Naive thymus-derived CD4-positive, alpha-beta T cell (primary cell): ENCODE measurements around the gene PARVA. TPM values are rescaled to one million over a fixed set of nuclear protein-coding genes. Genes with fewer than 3 reads are reported as not detected.
"Not testable (repeated sequence)": the region's sequence is repeated elsewhere in the genome, so short reads cannot be mapped to it uniquely, and the experiment has no call there.

Source experiments
- ATAC-seq: fragments of 150-1000 bp; cut with Tn5 transposase; 2 replicates; pipeline ENCODE4 v1.10.0; 2021; ENCODE audit warnings: mild to moderate bottlenecking, moderate library complexity
- CTCF ChIA-PET: fragments of 350-600 bp; sonication (Branson Sonifier 250); formaldehyde crosslinking; loops from one replicate; lab custom pipeline; 2021; ENCODE audit warnings: antibody characterized with exemption; lab: Charles Lee
- POLR2A ChIA-PET: fragments of 350-600 bp; sonication (Branson Sonifier 250); formaldehyde crosslinking; loops from one replicate; lab custom pipeline; 2021; ENCODE audit warnings: antibody characterized with exemption, inconsistent platforms; lab: Charles Lee
- DNase-seq, 9 donors: peaks; one replicate each; pipeline versions ENCODE4 v3.0.0 to v3.0.0-alpha.2; 2020 to 2022; ENCODE audit warnings: mixed read lengths in 1 of 9
- H3K27ac ChIP-seq: one replicate; pipeline ENCODE4 v1.7.0; 2013; ENCODE audit warnings: mild to moderate bottlenecking, low read depth, low read length, moderate library complexity
- H3K27me3 ChIP-seq, 2 donors: one replicate each; pipeline ENCODE4 v1.7.0; 2013; ENCODE audit warnings: low read length in 2 of 2, mild to moderate bottlenecking in 2 of 2, moderate library complexity in 2 of 2; ENCODE audit not compliant: control insufficient read depth in 2 of 2, insufficient read depth in 2 of 2
- H3K36me3 ChIP-seq, 3 experiments: 1 replicate in 2 of 3; 2 replicates in 1 of 3; pipeline ENCODE4 v1.7.0; 2013; ENCODE audit warnings: low read length in 3 of 3, mild to moderate bottlenecking in 3 of 3, moderate library complexity in 1 of 3; ENCODE audit not compliant: insufficient read depth in 3 of 3, control insufficient read depth in 2 of 3
- H3K4me1 ChIP-seq, 2 donors: one replicate each; pipeline ENCODE4 v1.7.0; 2013; ENCODE audit warnings: low read length in 2 of 2, mild to moderate bottlenecking in 2 of 2, moderate library complexity in 1 of 2; ENCODE audit not compliant: control insufficient read depth in 2 of 2, insufficient read depth in 2 of 2
- H3K4me3 ChIP-seq: 2 replicates; pipeline ENCODE4 v1.7.0; 2013; ENCODE audit warnings: mild to moderate bottlenecking, low read length
- H3K9me3 ChIP-seq, 3 experiments: 1 replicate in 2 of 3; 2 replicates in 1 of 3; pipeline ENCODE4 v1.7.0; 2013; ENCODE audit warnings: low read length in 3 of 3; ENCODE audit not compliant: control insufficient read depth in 2 of 3
- H3K27ac Mint-ChIP-seq, 9 donors: one replicate each; pipeline ENCODE4 v1.8.0; 2020 to 2022; ENCODE audit warnings: mixed read lengths in 9 of 9, mild to moderate bottlenecking in 8 of 9, moderate library complexity in 5 of 9, inconsistent platforms in 2 of 9
- H3K27me3 Mint-ChIP-seq, 5 donors: one replicate each; pipeline ENCODE4 v1.8.0; 2021 to 2022; ENCODE audit warnings: mixed read lengths in 5 of 5, mild to moderate bottlenecking in 1 of 5
- H3K36me3 Mint-ChIP-seq, 5 donors: one replicate each; pipeline ENCODE4 v1.8.0; 2020 to 2022; ENCODE audit warnings: mixed read lengths in 5 of 5, mild to moderate bottlenecking in 3 of 5, inconsistent platforms in 1 of 5
- H3K4me1 Mint-ChIP-seq, 7 donors: one replicate each; pipeline ENCODE4 v1.8.0; 2020 to 2022; ENCODE audit warnings: mixed read lengths in 7 of 7, mild to moderate bottlenecking in 3 of 7, inconsistent platforms in 1 of 7
- H3K4me3 Mint-ChIP-seq, 10 donors: one replicate each; pipeline ENCODE4 v1.8.0; 2020 to 2022; ENCODE audit warnings: mild to moderate bottlenecking in 10 of 10, mixed read lengths in 10 of 10, moderate library complexity in 6 of 10, inconsistent platforms in 2 of 10
- H3K9me3 Mint-ChIP-seq, 11 donors: one replicate each; pipeline ENCODE4 v1.8.0; 2020 to 2022; ENCODE audit warnings: mixed read lengths in 11 of 11, mild to moderate bottlenecking in 4 of 11, inconsistent platforms in 1 of 11, moderate library complexity in 1 of 11
- intact Hi-C, 2 donors: fragments of 100-400 bp; cut with micrococcal nuclease; formaldehyde crosslinking; loops; one replicate each; pipeline ENCODE4 v1.15.1; 2023
- polyA plus RNA-seq, 2 donors: library from polyadenylated mRNA; unstranded; fragments of 300-500 nt; fragmentation: Illumina TruSeq; gene quantifications; one replicate each; pipeline ENCODE4 v1.2.3, GENCODE V29; 2021
- total RNA-seq, 6 experiments: library from RNA in 5 of 6; stranded (reverse) in 5 of 6; gene quantifications; 1 replicate in 5 of 6; 2 replicates in 1 of 6; pipeline ENCODE4 v1.2.3 and lab custom pipeline; 2021 to 2026

Gene PARVA
- total and polyA plus RNA-seq, 7 experiments from 2014 or later: 0.07 to 0.97 (median 0.69) TPM

DNA sequence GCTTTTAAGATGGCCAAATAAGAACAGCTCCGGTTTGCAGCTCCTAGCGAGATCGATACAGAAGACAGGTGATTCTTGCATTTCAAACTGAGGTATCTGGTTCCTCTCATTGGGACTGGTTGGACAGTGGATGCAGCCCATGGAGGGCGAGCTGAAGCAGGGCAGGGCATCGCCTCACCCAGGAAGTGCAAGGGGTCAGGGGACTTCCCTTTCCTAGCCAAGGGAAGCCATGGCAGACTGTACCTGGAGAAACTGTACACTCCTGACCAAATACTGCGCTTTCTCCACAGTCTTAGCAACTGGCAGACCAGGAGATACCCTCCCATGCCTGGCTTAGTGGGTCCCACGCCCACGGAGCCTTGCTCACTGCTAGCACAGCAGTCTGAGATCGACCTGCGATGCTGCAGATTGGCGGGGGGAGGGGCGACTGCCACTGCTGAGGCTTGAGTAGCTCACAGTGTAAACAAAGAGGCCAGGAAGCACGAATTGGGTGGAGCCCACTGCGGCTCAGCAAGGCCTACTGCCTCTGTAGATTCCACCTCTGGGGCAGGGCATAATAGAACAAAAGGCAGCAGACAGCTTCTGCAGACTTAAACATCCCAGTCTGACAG is 11.3 kb upstream of the PARVA start:
- H3K27ac Mint-ChIP-seq: peak overlapping the region; percentile 65 to 97 (median 89)
- peaks cover 0 to 38% (median 4%) of the 10 kb centered on the region in 5 donors for H3K27me3 Mint-ChIP-seq
- not testable (repeated sequence) for H3K9me3 ChIP-seq, H3K27me3 ChIP-seq, ATAC-seq, H3K36me3 ChIP-seq
- ChIA-PET CTCF (interaction anchor here (1.2 to 2.6 kb wide), 8 partner anchors 9 to 523 kb away, joined by 3 to 16 read pairs (median 6); no protein-coding TSS in a partner anchor), POLR2A (interaction anchor here (0.6 to 3.6 kb wide), 9 partner anchors 9 to 1422 kb away, joined by 3 to 37 read pairs (median 5); partner anchors contain the start of gene PARVA)
- peaks cover 9 to 28% (median 22%) of the 10 kb centered on the region in 5 donors for H3K36me3 Mint-ChIP-seq
- peak overlapping the region; percentile 40 for H3K27ac ChIP-seq
- peaks cover 40 to 41% of the 10 kb centered on the region in 2 donors for H3K4me1 ChIP-seq
- peaks cover 8 to 62% (median 42%) of the 10 kb centered on the region in 11 donors for H3K9me3 Mint-ChIP-seq
- H3K4me1 Mint-ChIP-seq: peaks cover 15 to 74% (median 64%) of the 10 kb centered on the region in 7 donors
- peak overlapping the region; percentile 38 for H3K4me3 ChIP-seq
- DNase-seq: peak in 8 of 9 donors; percentile 28 to 83 (median 76)
- intact Hi-C loops: loop anchor here in 1 of 2 donors (1.0 to 10.0 kb wide), 5 partner anchors 9 to 911 kb away; partner anchors contain the start of genes BMAL1 and USP47
- H3K4me3 Mint-ChIP-seq: peak overlapping the region; percentile 53 to 79 (median 70)

DNA sequence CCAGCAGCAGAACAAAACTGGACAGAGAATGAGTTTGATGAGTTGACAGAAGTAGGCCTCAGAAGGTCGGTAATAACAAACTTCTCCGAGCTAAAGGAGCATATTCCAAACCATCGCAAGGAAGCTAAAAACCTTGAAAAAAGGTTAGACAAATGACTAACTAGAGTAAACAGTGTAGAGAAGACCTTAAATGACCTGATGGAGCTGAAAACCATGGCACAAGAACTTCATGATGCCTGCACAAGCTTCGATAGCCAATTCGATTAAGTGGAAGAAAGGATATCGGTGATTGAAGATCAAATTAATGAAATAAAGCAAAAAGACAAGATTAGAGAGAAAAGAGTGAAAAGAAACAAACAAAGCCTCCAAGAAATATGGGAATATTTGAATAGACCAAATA is 10.3 kb upstream of the PARVA start:
- H3K4me3 ChIP-seq: peak overlapping the region; percentile 4
- Mint-ChIP-seq H3K27ac (peak overlapping the region in 8 of 9 donors; percentile 65 to 97 (median 92)), H3K27me3 (peaks cover 0 to 41% (median 4%) of the 10 kb centered on the region in 5 donors), H3K36me3 (peaks cover 9 to 28% (median 22%) of the 10 kb centered on the region in 5 donors), H3K9me3 (peaks cover 8 to 67% (median 44%) of the 10 kb centered on the region in 11 donors), H3K4me1 (peaks cover 15 to 65% (median 54%) of the 10 kb centered on the region in 7 donors), H3K4me3 (peak overlapping the region in 6 of 10 donors; percentile 10 to 79 (median 72))
- ChIA-PET CTCF (interaction anchor here (0.7 to 2.6 kb wide), 8 partner anchors 8 to 329 kb away, joined by 3 to 16 read pairs (median 4); no protein-coding TSS in a partner anchor), POLR2A (interaction anchor here (0.6 to 3.6 kb wide), 5 partner anchors 9 to 1329 kb away, joined by 3 to 37 read pairs (median 5); partner anchors contain the start of gene PARVA)
- H3K9me3 ChIP-seq, H3K27me3 ChIP-seq, H3K27ac ChIP-seq, H3K36me3 ChIP-seq, DNase-seq, ATAC-seq: not testable (repeated sequence)
- H3K4me1 ChIP-seq: peaks cover 36 to 40% of the 10 kb centered on the region in 2 donors
- intact Hi-C loops: loop anchor here in 1 of 2 donors (5.0 to 10.0 kb wide), 2 partner anchors 522 to 910 kb away; partner anchors contain the start of genes BMAL1 and USP47

GRCh38 chr11:12372111-12372510 is 5.3 kb upstream of the PARVA start:
- Histone ChIP-seq H3K27me3 (no peaks in the 10 kb centered on the region), H3K27ac (no peak overlapping the region), H3K9me3 (no peaks in the 10 kb centered on the region), H3K4me1 (no peaks in the 10 kb centered on the region), H3K4me3 (no peak overlapping the region), H3K36me3 (no peaks in the 10 kb centered on the region)
- DNase-seq (no peak), ATAC-seq (no peak)
- POLR2A ChIA-PET: interaction anchor here (0.6 kb wide), 1 partner anchor 304 kb away, joined by 3 read pairs; no protein-coding TSS in a partner anchor
- Mint-ChIP-seq H3K4me3 (no peak overlapping the region), H3K27ac (no peak overlapping the region), H3K36me3 (peaks cover 0 to 15% (median 7%) of the 10 kb centered on the region in 5 donors), H3K4me1 (peaks cover 3 to 28% (median 16%) of the 10 kb centered on the region in 7 donors), H3K9me3 (peaks cover 8 to 54% (median 35%) of the 10 kb centered on the region in 11 donors), H3K27me3 (peaks cover 15 to 72% (median 19%) of the 10 kb centered on the region in 5 donors)
- intact Hi-C loops: no loop called here
- CTCF ChIA-PET: interaction anchor here (0.6 kb wide), 1 partner anchor 38 kb away, joined by 3 read pairs; no protein-coding TSS in a partner anchor

DNA sequence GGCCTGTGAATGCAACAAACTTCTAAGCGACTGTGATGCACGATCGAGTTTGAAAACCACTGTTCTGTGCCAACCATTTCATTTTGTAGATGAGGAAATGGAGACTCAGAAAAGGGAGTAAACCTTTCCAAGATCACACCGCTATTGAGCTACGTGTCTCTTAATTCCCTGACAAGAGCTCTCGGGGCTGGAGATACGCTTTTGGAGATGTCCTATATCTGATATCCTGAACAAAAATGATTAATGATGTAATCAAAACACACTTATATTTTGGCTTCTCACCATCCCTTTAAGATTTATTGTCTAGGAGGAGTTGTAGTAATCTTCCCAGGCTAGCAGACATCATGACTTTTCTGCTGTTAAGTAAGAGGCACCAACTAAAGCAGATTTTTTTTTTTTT is 1.7 kb upstream of the PARVA start:
- intact Hi-C loops: loop anchor here (1.0 to 5.0 kb wide), 2 partner anchors 9 to 43 kb away; no protein-coding TSS in a partner anchor
- Mint-ChIP-seq H3K4me1 (peaks cover 6 to 19% (median 14%) of the 10 kb centered on the region in 7 donors), H3K4me3 (peak overlapping the region in 5 of 10 donors; percentile 30 to 85 (median 74)), H3K27ac (peak overlapping the region in 1 of 9 donors; percentile 47), H3K36me3 (peaks cover 0 to 4% (median 0%) of the 10 kb centered on the region in 5 donors), H3K27me3 (peaks cover 29 to 69% (median 40%) of the 10 kb centered on the region in 5 donors), H3K9me3 (peaks cover 0 to 20% (median 10%) of the 10 kb centered on the region in 11 donors)
- no peaks in the 10 kb centered on the region for H3K36me3 ChIP-seq
- peaks cover 0 to 4% of the 10 kb centered on the region in 2 donors for H3K4me1 ChIP-seq
- H3K9me3 ChIP-seq: no peaks in the 10 kb centered on the region
- ChIA-PET CTCF (interaction anchor here (0.7 to 2.0 kb wide), 4 partner anchors 9 to 535 kb away, joined by 3 to 12 read pairs (median 8); no protein-coding TSS in a partner anchor), POLR2A (interaction anchor here (1.2 to 3.9 kb wide), 3 partner anchors 9 to 19 kb away, joined by 3 to 37 read pairs (median 11); no protein-coding TSS in a partner anchor)
- no peak for DNase-seq
- ATAC-seq: no peak
- H3K27me3 ChIP-seq: no peaks in the 10 kb centered on the region
- no peak overlapping the region for H3K4me3 ChIP-seq
- no peak overlapping the region for H3K27ac ChIP-seq

- Mint-ChIP-seq H3K36me3 (peaks cover 0 to 4% (median 0%) of the 10 kb centered on the region in 5 donors), H3K4me1 (peaks cover 6 to 19% (median 14%) of the 10 kb centered on the region in 7 donors), H3K4me3 (peak overlapping the region; percentile 36 to 85 (median 76)), H3K9me3 (peaks cover 0 to 13% (median 4%) of the 10 kb centered on the region in 11 donors), H3K27me3 (peaks cover 24 to 69% (median 44%) of the 10 kb centered on the region in 5 donors), H3K27ac (peak overlapping the region in 7 of 9 donors; percentile 18 to 72 (median 47))
- POLR2A ChIA-PET: interaction anchor here (0.7 to 3.9 kb wide), 6 partner anchors 10 to 45 kb away, joined by 3 to 37 read pairs (median 5); no protein-coding TSS in a partner anchor
- intact Hi-C loops: loop anchor here (1.0 to 5.0 kb wide), 2 partner anchors 10 to 44 kb away; no protein-coding TSS in a partner anchor
- peak in 1 of 9 donors; percentile 8 for DNase-seq
- Histone ChIP-seq H3K4me3 (no peak overlapping the region), H3K27ac (no peak overlapping the region), H3K9me3 (no peaks in the 10 kb centered on the region), H3K4me1 (peaks cover 0 to 4% of the 10 kb centered on the region in 2 donors), H3K36me3 (no peaks in the 10 kb centered on the region), H3K27me3 (no peaks in the 10 kb centered on the region)
- CTCF ChIA-PET: interaction anchor here (1.1 to 2.0 kb wide), 4 partner anchors 10 to 44 kb away, joined by 3 to 12 read pairs (median 6); no protein-coding TSS in a partner anchor
- ATAC-seq: no peak
Measured at GRCh38 chr11:12376259-12377081, 901 bp upstream of the PARVA start.
